Kidney (tissue), 14 donors: ENCODE measurements around the gene EPHA5. TPM values are rescaled to one million over a fixed set of nuclear protein-coding genes. Genes with fewer than 3 reads are reported as not detected.

Source experiments
- DNase-seq, 5 donors: peaks; one replicate each; pipeline ENCODE4 v3.0.0-alpha.2; 2013 to 2020
- FAIRE-seq: peaks from 2 replicates; lab custom pipeline; 2012; peaks lifted over from hg19 to GRCh38; lab: Jason Lieb, UNC
- H3K27ac ChIP-seq, 2 donors: one replicate each; pipeline ENCODE4 v1.7.0; 2013; ENCODE audit warnings: low read depth in 2 of 2, low read length in 2 of 2, inconsistent platforms in 1 of 2
- H3K27me3 ChIP-seq: one replicate; pipeline ENCODE4 v1.7.1; 2013; ENCODE audit warnings: low read length, inconsistent platforms; ENCODE audit not compliant: control insufficient read depth, insufficient read depth
- H3K36me3 ChIP-seq, 3 donors: one replicate each; pipeline versions ENCODE4 v1.7.0 to v1.7.1; 2013; ENCODE audit warnings: low read length in 3 of 3, control low read depth in 1 of 3, inconsistent platforms in 1 of 3; ENCODE audit not compliant: insufficient read depth in 3 of 3, control insufficient read depth in 2 of 3
- H3K4me1 ChIP-seq, 3 donors: one replicate each; pipeline versions ENCODE4 v1.7.0 to v1.7.1; 2013; ENCODE audit warnings: low read length in 3 of 3, inconsistent platforms in 1 of 3, low read depth in 1 of 3; ENCODE audit not compliant: control insufficient read depth in 2 of 3, insufficient read depth in 2 of 3
- H3K4me3 ChIP-seq, 3 donors: one replicate each; pipeline versions ENCODE4 v1.7.0 to v1.8.1; 2013; ENCODE audit warnings: low read length in 3 of 3, control low read depth in 1 of 3, inconsistent platforms in 1 of 3
- H3K9ac ChIP-seq, 3 donors: one replicate each; pipeline versions ENCODE4 v1.7.0 to v1.7.1; 2013; ENCODE audit warnings: low read length in 3 of 3, control low read depth in 1 of 3, inconsistent platforms in 1 of 3
- H3K9me3 ChIP-seq, 3 donors: one replicate each; pipeline versions ENCODE4 v1.7.0 to v1.7.1; 2013; ENCODE audit warnings: low read length in 3 of 3, control low read depth in 1 of 3, inconsistent platforms in 1 of 3; ENCODE audit not compliant: control insufficient read depth in 2 of 3, insufficient read depth in 1 of 3
- CTCF ChIP-seq: IDR thresholded peaks from 3 replicates; pipeline ENCODE4 v1.5.1; 2012; ENCODE audit warnings: mild to moderate bottlenecking, moderate library complexity, borderline replicate concordance; ENCODE audit not compliant: insufficient read depth; ENCODE audit errors: extremely low read depth
- intact Hi-C: fragments of 100-400 bp; cut with DNase I; formaldehyde crosslinking; loops from one replicate; pipeline ENCODE4 v1.11.1; 2022
- polyA plus RNA-seq: library from polyadenylated mRNA; stranded (reverse); fragments of 350-450 nt; fragmentation: Illumina TruSeq; extraction: RNeasy Lipid Tissue Mini Kit (QIAGEN cat#74804); gene quantifications from one replicate; pipeline ENCODE4 v1.2.3, GENCODE V29; 2014; ENCODE audit warnings: low read depth, low replicate concordance; ENCODE audit not compliant: insufficient read depth
- total RNA-seq: library from RNA; stranded (reverse); fragmentation: NEBNext Ultra II Directional; extraction: Animal tissue kit (Norgen Biotek cat#: 25700); gene quantifications from one replicate; pipeline ENCODE4 v1.2.1, GENCODE V29; 2021
- donor health status: control.
- donor health status: control.
- donor health status: control.
- donor health status: control.
- donor health status: control.
- donor health status: DM: yes; HTN: yes; CAD: no.
- donor health status: Normal renal cell carcinoma (clear cell type).

EPHA5 gene
- total and polyA plus RNA-seq, 2 donors from 2014 or later, result 0.22 TPM; not detected in 1

DNA sequence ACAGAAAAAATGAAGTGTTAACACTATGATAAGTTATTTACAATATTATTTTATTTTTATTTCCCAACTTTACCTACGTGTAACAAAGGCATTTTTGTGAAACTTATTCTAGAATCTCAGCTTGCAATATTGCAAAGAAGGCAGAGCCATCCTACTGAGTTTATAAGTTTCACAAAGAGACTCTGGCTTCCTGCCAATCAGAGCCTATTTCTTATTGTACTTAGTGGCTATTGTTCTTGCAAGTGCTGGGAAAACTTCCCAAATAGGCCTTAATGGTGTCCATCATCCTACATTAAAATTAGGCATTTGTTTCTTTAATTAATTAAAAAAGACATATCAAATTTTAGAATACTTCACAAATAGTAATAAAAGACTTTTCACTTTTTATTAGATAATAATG, 233.2 kb downstream of the EPHA5 start:
- H3K36me3 ChIP-seq, result no peaks in the 10 kb centered on the region
- intact Hi-C loops, result no loop called here
- no peaks in the 10 kb centered on the region for H3K4me1 ChIP-seq
- H3K27ac ChIP-seq, result no peak overlapping the region
- no peak overlapping the region for H3K9ac ChIP-seq
- H3K9me3 ChIP-seq, result no peaks in the 10 kb centered on the region
- no peaks in the 10 kb centered on the region for H3K27me3 ChIP-seq
- no peak for TF ChIP-seq CTCF
- no peak for FAIRE-seq
- DNase-seq, result no peak
- no peak overlapping the region for H3K4me3 ChIP-seq

DNA sequence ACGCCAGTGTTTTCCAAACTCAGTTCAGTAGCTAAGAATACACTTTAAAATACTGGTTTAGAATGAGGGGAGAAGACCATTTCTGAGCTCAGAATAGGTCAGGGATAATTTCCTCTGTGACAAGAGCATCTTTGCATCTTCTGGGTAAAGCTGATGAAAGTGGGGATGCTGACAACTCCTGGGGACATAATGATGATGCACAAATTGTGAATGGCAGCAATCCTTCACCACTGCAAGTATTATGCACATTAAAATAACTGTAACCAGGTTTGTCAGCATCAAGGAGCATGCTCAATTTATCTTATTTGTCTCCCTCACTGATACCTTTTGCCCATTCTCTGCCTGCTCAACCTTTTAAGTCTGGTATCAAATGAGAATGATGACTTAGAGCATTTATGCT, 248.2 kb downstream of the EPHA5 start:
- TF ChIP-seq CTCF, result no peak
- Histone ChIP-seq H3K4me3 (no peak overlapping the region), H3K36me3 (no peaks in the 10 kb centered on the region), H3K27ac (no peak overlapping the region), H3K9ac (no peak overlapping the region), H3K4me1 (no peaks in the 10 kb centered on the region), H3K27me3 (no peaks in the 10 kb centered on the region), H3K9me3 (no peaks in the 10 kb centered on the region)
- DNase-seq (no peak), FAIRE-seq (no peak)
- intact Hi-C loops, result no loop called here

DNA sequence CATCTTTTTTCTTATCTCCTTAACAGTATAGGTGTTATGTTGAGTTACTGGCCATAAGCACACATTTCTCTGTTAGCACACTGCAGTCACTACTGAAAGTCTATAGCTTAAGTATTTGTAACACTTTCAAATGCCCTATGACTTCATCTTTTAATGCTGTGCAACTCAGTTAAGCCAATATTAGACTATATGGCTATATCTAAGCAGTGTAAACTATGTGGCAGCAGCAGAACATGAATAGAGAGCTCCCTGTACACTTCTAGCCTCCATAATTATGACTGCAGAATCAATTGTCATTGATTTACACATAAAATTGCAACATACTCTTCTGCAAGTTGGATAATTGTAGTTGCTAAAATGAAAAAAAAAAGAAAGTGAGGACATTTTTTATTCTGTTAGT, 250.3 kb downstream of the EPHA5 start:
- intact Hi-C loops, result no loop called here
- H3K27ac ChIP-seq, result no peak overlapping the region
- H3K4me1 ChIP-seq, result no peaks in the 10 kb centered on the region
- no peak overlapping the region for H3K9ac ChIP-seq
- TF ChIP-seq CTCF, result no peak
- no peak overlapping the region for H3K4me3 ChIP-seq
- H3K27me3 ChIP-seq, result no peaks in the 10 kb centered on the region
- DNase-seq, result no peak
- no peaks in the 10 kb centered on the region for H3K36me3 ChIP-seq
- no peaks in the 10 kb centered on the region for H3K9me3 ChIP-seq
- FAIRE-seq, result no peak

DNA sequence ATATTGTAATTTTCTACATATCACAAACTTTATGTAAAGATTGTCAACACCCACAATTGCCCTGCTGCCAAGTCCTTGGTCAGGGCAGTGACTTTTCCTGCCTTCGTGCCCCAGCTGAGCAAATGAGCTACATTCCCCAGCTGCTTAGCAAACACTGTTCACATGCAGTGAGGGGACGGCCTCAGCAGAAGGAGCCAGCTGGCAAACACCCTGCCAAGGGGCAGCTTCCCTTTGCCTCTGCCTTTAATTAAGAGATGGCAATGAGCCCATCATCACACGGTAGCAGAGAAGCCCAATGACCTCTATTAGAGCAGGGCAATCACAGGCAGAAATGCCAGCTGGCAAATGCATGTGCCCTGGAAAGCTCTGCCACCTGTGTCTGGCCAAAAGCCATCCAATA, 253.4 kb downstream of the EPHA5 start:
- H3K4me3 ChIP-seq, result no peak overlapping the region
- no peak for FAIRE-seq
- no peak overlapping the region for H3K27ac ChIP-seq
- no peaks in the 10 kb centered on the region for H3K27me3 ChIP-seq
- no peaks in the 10 kb centered on the region for H3K9me3 ChIP-seq
- TF ChIP-seq CTCF, result no peak
- H3K4me1 ChIP-seq, result no peaks in the 10 kb centered on the region
- no peak overlapping the region for H3K9ac ChIP-seq
- peak in 2 of 5 donors; percentile 3 to 54 for DNase-seq
- H3K36me3 ChIP-seq, result no peaks in the 10 kb centered on the region
- intact Hi-C loops, result no loop called here
